Right renal cortex interstitium (tissue), 3 donors: ENCODE data around the gene SPRR3. TPM values are rescaled to one million over a fixed set of nuclear protein-coding genes. Genes with fewer than 3 reads are reported as not detected.

Experiments used
- DNase-seq, 3 donors: peaks; one replicate each; pipeline ENCODE4 v3.0.0-alpha.2; 2013; ENCODE audit warnings: low read depth in 3 of 3, low spot score in 2 of 3
- polyA plus RNA-seq, 3 donors: library from polyadenylated mRNA; unstranded; fragments of 120-200 nt; gene quantifications; one replicate each; pipeline ENCODE4 v1.2.1, GENCODE V29; 2013; ENCODE audit not compliant: insufficient read length in 3 of 3

The SPRR3 gene
- polyA plus RNA-seq, 3 donors = 0.21 TPM; not detected in 2

DNA sequence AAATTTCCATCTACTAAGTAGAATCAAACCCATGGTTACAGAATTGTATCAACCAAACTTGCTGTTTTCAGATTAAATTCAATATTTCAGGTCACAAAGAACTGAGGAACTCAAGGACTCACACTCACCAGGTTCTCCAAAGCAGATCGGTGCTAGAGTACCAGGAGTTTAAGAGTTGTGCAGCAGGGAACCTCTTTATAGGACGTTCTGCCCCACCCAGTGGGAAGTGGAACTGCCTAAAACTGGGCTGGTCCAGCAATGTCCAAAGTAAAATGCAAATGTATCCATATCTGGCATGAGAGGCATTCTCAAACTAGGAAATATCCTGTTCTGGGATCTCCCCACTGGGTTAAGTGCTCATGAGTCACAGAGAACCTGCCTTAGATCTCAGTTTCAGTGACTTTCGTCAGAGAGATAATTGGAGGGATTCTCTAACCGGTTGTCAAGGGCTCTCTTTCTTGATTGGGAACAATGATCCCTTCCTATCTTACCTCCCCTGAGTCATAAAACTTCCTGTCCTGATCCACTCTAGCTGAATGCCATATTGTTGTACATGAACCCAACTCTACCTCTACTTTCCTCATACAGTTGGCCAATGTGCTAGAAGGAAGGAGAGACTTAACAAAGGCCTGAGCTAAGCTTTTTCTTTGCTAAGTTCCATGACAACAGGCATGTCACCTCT is 39.5 kb downstream of the SPRR3 start, which contains the start of gene SPRR2D:
SPRR2D (minus strand) TSS at position 171 of the 682 bp plus-strand sequence. CDS start 774 bp downstream, outside the sequence.
- DNase-seq = no peak

DNA sequence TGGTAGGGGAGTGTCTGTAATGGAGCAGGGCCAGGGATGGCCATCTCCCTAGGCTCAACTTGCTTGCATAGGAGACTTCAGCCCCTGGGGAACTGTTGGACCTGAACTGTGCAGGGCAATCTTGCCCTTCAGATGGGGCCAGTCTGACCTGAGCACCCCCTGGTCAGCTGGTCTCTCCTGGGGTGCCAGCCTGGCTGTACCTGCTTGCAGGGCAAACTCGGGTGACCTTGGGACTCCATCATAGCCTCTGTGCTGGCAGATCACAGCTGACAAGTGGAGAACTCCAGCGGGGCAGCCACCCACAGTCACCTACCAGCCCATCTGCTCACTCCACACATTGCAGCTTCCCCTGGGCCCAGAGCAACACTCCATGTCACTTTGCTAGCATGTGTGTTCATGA is 47.7 kb downstream of the SPRR3 start:
- no peak for DNase-seq

Other genes with a start within 250 kb of the SPRR3 start
- not detected for gene KPRP, start 243.7 kb upstream of the SPRR3 start, polyA plus RNA-seq
- not detected for gene LCE1F, start 226.6 kb upstream of the SPRR3 start, polyA plus RNA-seq
- not detected for gene LCE1E, start 215.5 kb upstream of the SPRR3 start, polyA plus RNA-seq
- not detected for gene LCE1D, start 205.0 kb upstream of the SPRR3 start, polyA plus RNA-seq
- gene LCE1C, start 195.1 kb upstream of the SPRR3 start, polyA plus RNA-seq = not detected
- gene LCE1B, start 189.8 kb upstream of the SPRR3 start, polyA plus RNA-seq = not detected
- not detected for gene LCE1A, start 174.3 kb upstream of the SPRR3 start, polyA plus RNA-seq
- gene LCE6A, start 158.9 kb upstream of the SPRR3 start, polyA plus RNA-seq = not detected
- not detected for gene LCE7A, start 141.8 kb upstream of the SPRR3 start, polyA plus RNA-seq
- gene SMCP, start 123.4 kb upstream of the SPRR3 start, polyA plus RNA-seq = not detected
- gene IVL, start 93.2 kb upstream of the SPRR3 start, polyA plus RNA-seq = under 1 TPM in 2 of 3 donors, not detected in 1; 0.21 to 0.42 TPM
- not detected for gene SPRR5, start 54.5 kb upstream of the SPRR3 start, polyA plus RNA-seq
- gene SPRR4, start 31.1 kb upstream of the SPRR3 start, polyA plus RNA-seq = not detected
- not detected for gene SPRR1A, start 17.7 kb upstream of the SPRR3 start, polyA plus RNA-seq
- not detected for gene SPRR1B, start 29.5 kb downstream of the SPRR3 start, polyA plus RNA-seq
- gene SPRR2D, start 39.4 kb downstream of the SPRR3 start, polyA plus RNA-seq = not detected
- gene SPRR2A, start 55.8 kb downstream of the SPRR3 start, polyA plus RNA-seq = not detected
- gene SPRR2B, start 69.9 kb downstream of the SPRR3 start, polyA plus RNA-seq = not detected
- not detected for gene SPRR2E, start 92.8 kb downstream of the SPRR3 start, polyA plus RNA-seq
- gene SPRR2F, start 111.8 kb downstream of the SPRR3 start, polyA plus RNA-seq = not detected
- gene SPRR2G, start 149.1 kb downstream of the SPRR3 start, polyA plus RNA-seq = not detected
- not detected for gene LELP1, start 201.7 kb downstream of the SPRR3 start, polyA plus RNA-seq
- not detected for gene PRR9, start 215.8 kb downstream of the SPRR3 start, polyA plus RNA-seq